ENCODE data around the gene MZT2A.
"Not testable (repeated sequence)": the region's sequence is repeated elsewhere in the genome, so short reads cannot be mapped to it uniquely, and the experiment has no call there.

Gene MZT2A

GRCh38 chr2:131516011-131516410 is 23.8 kb upstream of the MZT2A start:
- TF ChIP-seq CTCF (IDR thresholded peaks at IDR 0.05; ENCODE audit: borderline replicate concordance, control extremely low read depth, extremely low read depth, insufficient read depth, missing control alignments), result no peak
- in situ Hi-C loops (cut with MboI; ENCODE audit: low sequenced_read_pairs, unreplicated experiment), result no loop called here
- no peak for DNase-seq (ENCODE audit: low spot score)

- in situ Hi-C loops (cut with MboI; ENCODE audit: low sequenced_read_pairs, unreplicated experiment); DNase-seq (ENCODE audit: low spot score): not testable (repeated sequence)
These were observed 23.0 kb upstream of the MZT2A start for GRCh38 chr2:131515235-131515634.

GRCh38 chr2:131514408-131515166 is 22.4 kb upstream of the MZT2A start:
- in situ Hi-C loops (cut with MboI; ENCODE audit: low sequenced_read_pairs, unreplicated experiment); DNase-seq (ENCODE audit: low spot score): not testable (repeated sequence)

GRCh38 chr2:131511969-131512870 is 20.0 kb upstream of the MZT2A start:
- DNase-seq (ENCODE audit: low spot score); in situ Hi-C loops (cut with MboI; ENCODE audit: low sequenced_read_pairs, unreplicated experiment): not testable (repeated sequence)

GRCh38 chr2:131511291-131511968 is 19.2 kb upstream of the MZT2A start:
- in situ Hi-C loops (cut with MboI; ENCODE audit: low sequenced_read_pairs, unreplicated experiment); DNase-seq (ENCODE audit: low spot score): not testable (repeated sequence)

- in situ Hi-C loops (cut with MboI; ENCODE audit: low sequenced_read_pairs, unreplicated experiment), result no loop called here
These were observed 17.4 kb upstream of the MZT2A start for GRCh38 chr2:131509615-131510014.

GRCh38 chr2:131504082-131504750 is 12.0 kb upstream of the MZT2A start:
- in situ Hi-C loops (cut with MboI; ENCODE audit: low sequenced_read_pairs, unreplicated experiment); DNase-seq (ENCODE audit: low spot score): not testable (repeated sequence)

More at GRCh38 chr2:131509615-131510014, 17.4 kb upstream of the MZT2A start:
- no peak for DNase-seq (ENCODE audit: low spot score)
- no peak for TF ChIP-seq CTCF (IDR thresholded peaks at IDR 0.05; ENCODE audit: borderline replicate concordance, control extremely low read depth, extremely low read depth, insufficient read depth, missing control alignments)

- in situ Hi-C loops (cut with MboI; ENCODE audit: low sequenced_read_pairs, unreplicated experiment); DNase-seq (ENCODE audit: low spot score): not testable (repeated sequence)
These were observed 11.4 kb upstream of the MZT2A start for GRCh38 chr2:131503587-131503986.

GRCh38 chr2:131498321-131498973 is 6.2 kb upstream of the MZT2A start:
- in situ Hi-C loops (cut with MboI; ENCODE audit: low sequenced_read_pairs, unreplicated experiment); DNase-seq (ENCODE audit: low spot score): not testable (repeated sequence)

GRCh38 chr2:131495506-131495905 is 3.3 kb upstream of the MZT2A start:
- in situ Hi-C loops (cut with MboI; ENCODE audit: low sequenced_read_pairs, unreplicated experiment); DNase-seq (ENCODE audit: low spot score): not testable (repeated sequence)

Data from GM13976 (cell line).